ENCODE results near the gene ANKRD34C. TPM values are rescaled to one million over a fixed set of nuclear protein-coding genes. Genes with fewer than 3 reads are reported as not detected.

Gene ANKRD34C
- polyA plus RNA-seq, 1 of the 3 experiments (the other 2 are of a cell fraction), result not detected

DNA sequence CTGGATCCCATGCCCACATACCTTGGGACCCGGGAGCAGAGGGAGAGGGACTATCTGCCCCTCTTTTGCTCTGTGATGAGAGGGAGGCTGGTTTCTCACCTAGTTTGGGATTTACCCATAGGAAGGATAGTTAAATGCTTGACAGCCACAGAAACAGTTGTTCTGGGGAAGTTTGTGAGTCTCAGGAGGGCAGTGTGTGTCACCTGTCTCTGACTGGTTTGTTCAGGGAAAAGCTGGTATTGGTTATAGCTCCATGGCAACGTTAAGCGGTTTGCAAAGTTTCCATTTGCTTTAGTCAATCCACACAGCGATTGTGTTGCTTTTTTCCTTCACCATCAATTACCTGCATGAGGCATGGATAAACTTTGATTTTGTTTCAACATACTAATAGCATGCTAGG, 24.7 kb downstream of the ANKRD34C start:
- Histone ChIP-seq H3K36me3 (replicated peaks in 1 of 2; ENCODE audit: control insufficient read depth in 1 of 2, insufficient read depth in 2 of 2, low read length in 1 of 2) (no peaks in the 10 kb centered on the region), H3K4me2 (no peak overlapping the region), H3K9me2 (no peaks in the 10 kb centered on the region), H3K4me3 (ENCODE audit: low read depth in 2 of 2, low read length in 1 of 2) (no peak overlapping the region), H3K27ac (ENCODE audit: low read depth in 2 of 2, low read length in 1 of 2) (no peak overlapping the region), H2AFZ (ENCODE audit: low read depth) (no peak overlapping the region), H3K4me1 (ENCODE audit: control insufficient read depth in 1 of 2, insufficient read depth in 2 of 2, low read depth in 1 of 2, low read length in 1 of 2) (peaks cover 0 to 12% of the 10 kb centered on the region in 2 experiments; a peak in 2 of 4 replicates), H3K9me3 (no peaks in the 10 kb centered on the region), H4K20me1 (ENCODE audit: insufficient read depth) (no peaks in the 10 kb centered on the region), H3F3A (replicated peaks; ENCODE audit: insufficient read depth) (no peaks in the 10 kb centered on the region), H3K27me3 (ENCODE audit: insufficient read depth) (peaks cover 8% of the 10 kb centered on the region; the same call in 1 of the 2 replicates), H3K79me2 (ENCODE audit: insufficient read depth) (peaks cover 12% of the 10 kb centered on the region), H3K9ac (no peak overlapping the region)
- 8% methylated on average over 4 of the region's 4 CpGs for whole genome bisulfite sequencing (ENCODE audit: low lambda C conversion rate)
- TF ChIP-seq FOXM1 (IDR thresholded peaks at IDR 0.05; ENCODE audit: low read depth) (no peak), EZH2phosphoT487 (IDR thresholded peaks at IDR 0.05; ENCODE audit: borderline replicate concordance, low read depth) (no peak), RFX5 (IDR thresholded peaks at IDR 0.05; ENCODE audit: low read length) (no peak), TEAD4 (IDR thresholded peaks at IDR 0.05; ENCODE audit: borderline replicate concordance, insufficient read depth) (no peak), SIN3A (IDR thresholded peaks at IDR 0.05; ENCODE audit: borderline replicate concordance, low read depth, low read length) (no peak), NFIC (IDR thresholded peaks at IDR 0.05; ENCODE audit: borderline replicate concordance) (no peak), GABPA (IDR thresholded peaks at IDR 0.05; ENCODE audit: low read depth) (no peak), SMC3 (IDR thresholded peaks at IDR 0.05; ENCODE audit: low read depth, low read length) (no peak)
- TF ChIP-seq, protein P1, sequence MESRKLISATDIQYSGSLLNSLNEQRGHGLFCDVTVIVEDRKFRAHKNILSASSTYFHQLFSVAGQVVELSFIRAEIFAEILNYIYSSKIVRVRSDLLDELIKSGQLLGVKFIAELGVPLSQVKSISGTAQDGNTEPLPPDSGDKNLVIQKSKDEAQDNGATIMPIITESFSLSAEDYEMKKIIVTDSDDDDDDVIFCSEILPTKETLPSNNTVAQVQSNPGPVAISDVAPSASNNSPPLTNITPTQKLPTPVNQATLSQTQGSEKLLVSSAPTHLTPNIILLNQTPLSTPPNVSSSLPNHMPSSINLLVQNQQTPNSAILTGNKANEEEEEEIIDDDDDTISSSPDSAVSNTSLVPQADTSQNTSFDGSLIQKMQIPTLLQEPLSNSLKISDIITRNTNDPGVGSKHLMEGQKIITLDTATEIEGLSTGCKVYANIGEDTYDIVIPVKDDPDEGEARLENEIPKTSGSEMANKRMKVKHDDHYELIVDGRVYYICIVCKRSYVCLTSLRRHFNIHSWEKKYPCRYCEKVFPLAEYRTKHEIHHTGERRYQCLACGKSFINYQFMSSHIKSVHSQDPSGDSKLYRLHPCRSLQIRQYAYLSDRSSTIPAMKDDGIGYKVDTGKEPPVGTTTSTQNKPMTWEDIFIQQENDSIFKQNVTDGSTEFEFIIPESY (IDR thresholded peaks at IDR 0.05; ENCODE audit: borderline replicate concordance, low read depth), result no peak
- TF ChIP-seq, protein P2, sequence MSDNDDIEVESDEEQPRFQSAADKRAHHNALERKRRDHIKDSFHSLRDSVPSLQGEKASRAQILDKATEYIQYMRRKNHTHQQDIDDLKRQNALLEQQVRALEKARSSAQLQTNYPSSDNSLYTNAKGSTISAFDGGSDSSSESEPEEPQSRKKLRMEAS (IDR thresholded peaks at IDR 0.05; ENCODE audit: low read depth), result no peak
- TF ChIP-seq, protein P3, sequence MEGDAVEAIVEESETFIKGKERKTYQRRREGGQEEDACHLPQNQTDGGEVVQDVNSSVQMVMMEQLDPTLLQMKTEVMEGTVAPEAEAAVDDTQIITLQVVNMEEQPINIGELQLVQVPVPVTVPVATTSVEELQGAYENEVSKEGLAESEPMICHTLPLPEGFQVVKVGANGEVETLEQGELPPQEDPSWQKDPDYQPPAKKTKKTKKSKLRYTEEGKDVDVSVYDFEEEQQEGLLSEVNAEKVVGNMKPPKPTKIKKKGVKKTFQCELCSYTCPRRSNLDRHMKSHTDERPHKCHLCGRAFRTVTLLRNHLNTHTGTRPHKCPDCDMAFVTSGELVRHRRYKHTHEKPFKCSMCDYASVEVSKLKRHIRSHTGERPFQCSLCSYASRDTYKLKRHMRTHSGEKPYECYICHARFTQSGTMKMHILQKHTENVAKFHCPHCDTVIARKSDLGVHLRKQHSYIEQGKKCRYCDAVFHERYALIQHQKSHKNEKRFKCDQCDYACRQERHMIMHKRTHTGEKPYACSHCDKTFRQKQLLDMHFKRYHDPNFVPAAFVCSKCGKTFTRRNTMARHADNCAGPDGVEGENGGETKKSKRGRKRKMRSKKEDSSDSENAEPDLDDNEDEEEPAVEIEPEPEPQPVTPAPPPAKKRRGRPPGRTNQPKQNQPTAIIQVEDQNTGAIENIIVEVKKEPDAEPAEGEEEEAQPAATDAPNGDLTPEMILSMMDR (IDR thresholded peaks at IDR 0.05), result no peak
- ChIA-PET CTCF (interaction anchor here (1.1 kb wide), 1 partner anchor 73 kb away, joined by 4 read pairs; no protein-coding TSS in a partner anchor), POLR2A (no interaction called here)
- no peak for DNase-seq

DNA sequence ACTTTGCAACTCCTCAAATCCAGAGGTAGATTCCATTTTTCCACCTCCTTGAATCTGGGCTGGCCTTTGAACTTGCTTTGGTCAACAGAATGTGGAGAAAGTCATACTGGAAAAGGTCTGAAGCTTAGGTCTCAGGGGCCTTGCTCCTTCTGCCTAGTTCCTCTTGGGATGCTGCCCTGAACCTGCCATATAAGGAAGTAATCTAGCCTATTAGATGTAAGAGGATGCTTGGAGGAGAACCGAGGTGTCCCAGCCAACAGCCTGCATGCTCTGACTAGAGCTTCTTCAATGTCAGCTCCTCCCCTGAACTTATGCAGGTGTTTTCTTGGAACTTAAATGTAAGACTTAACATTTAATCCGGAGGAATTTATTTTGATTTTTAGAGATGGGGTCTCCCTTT, 26.4 kb downstream of the ANKRD34C start:
- CTCF ChIA-PET, result interaction anchor here (1.2 to 1.5 kb wide), 3 partner anchors 12 to 72 kb away, joined by 3 to 5 read pairs (median 4); no protein-coding TSS in a partner anchor
- Histone ChIP-seq H3K4me1 (ENCODE audit: control insufficient read depth in 1 of 2, insufficient read depth in 2 of 2, low read depth in 1 of 2, low read length in 1 of 2) (peaks cover 0 to 16% of the 10 kb centered on the region in 2 experiments; a peak in 2 of 4 replicates), H2AFZ (ENCODE audit: low read depth) (no peak overlapping the region), H3K27me3 (ENCODE audit: insufficient read depth) (peaks cover 8% of the 10 kb centered on the region; the same call in 1 of the 2 replicates), H3K9ac (no peak overlapping the region), H3K9me3 (no peaks in the 10 kb centered on the region), H3K79me2 (ENCODE audit: insufficient read depth) (peaks cover 28% of the 10 kb centered on the region), H3K27ac (ENCODE audit: low read depth in 2 of 2, low read length in 1 of 2) (no peak overlapping the region), H3K4me2 (no peak overlapping the region), H3K4me3 (ENCODE audit: low read depth in 2 of 2, low read length in 1 of 2) (no peak overlapping the region), H4K20me1 (ENCODE audit: insufficient read depth) (no peaks in the 10 kb centered on the region), H3K9me2 (no peaks in the 10 kb centered on the region), H3F3A (replicated peaks; ENCODE audit: insufficient read depth) (no peaks in the 10 kb centered on the region), H3K36me3 (replicated peaks in 1 of 2; ENCODE audit: control insufficient read depth in 1 of 2, insufficient read depth in 2 of 2, low read length in 1 of 2) (peaks cover 3 to 5% of the 10 kb centered on the region in 2 experiments)
- no peak for DNase-seq
- TF ChIP-seq SMC3 (IDR thresholded peaks at IDR 0.05; ENCODE audit: low read depth, low read length), result no peak
- TF ChIP-seq GATA2 (CRISPR knock-in tag; IDR thresholded peaks at IDR 0.05), result no peak
- TF ChIP-seq MEF2A (IDR thresholded peaks at IDR 0.05; ENCODE audit: borderline replicate concordance, low read depth), result no peak
- no peak for TF ChIP-seq RCOR1 (IDR thresholded peaks at IDR 0.05; ENCODE audit: low read length)
- TF ChIP-seq, protein P4, sequence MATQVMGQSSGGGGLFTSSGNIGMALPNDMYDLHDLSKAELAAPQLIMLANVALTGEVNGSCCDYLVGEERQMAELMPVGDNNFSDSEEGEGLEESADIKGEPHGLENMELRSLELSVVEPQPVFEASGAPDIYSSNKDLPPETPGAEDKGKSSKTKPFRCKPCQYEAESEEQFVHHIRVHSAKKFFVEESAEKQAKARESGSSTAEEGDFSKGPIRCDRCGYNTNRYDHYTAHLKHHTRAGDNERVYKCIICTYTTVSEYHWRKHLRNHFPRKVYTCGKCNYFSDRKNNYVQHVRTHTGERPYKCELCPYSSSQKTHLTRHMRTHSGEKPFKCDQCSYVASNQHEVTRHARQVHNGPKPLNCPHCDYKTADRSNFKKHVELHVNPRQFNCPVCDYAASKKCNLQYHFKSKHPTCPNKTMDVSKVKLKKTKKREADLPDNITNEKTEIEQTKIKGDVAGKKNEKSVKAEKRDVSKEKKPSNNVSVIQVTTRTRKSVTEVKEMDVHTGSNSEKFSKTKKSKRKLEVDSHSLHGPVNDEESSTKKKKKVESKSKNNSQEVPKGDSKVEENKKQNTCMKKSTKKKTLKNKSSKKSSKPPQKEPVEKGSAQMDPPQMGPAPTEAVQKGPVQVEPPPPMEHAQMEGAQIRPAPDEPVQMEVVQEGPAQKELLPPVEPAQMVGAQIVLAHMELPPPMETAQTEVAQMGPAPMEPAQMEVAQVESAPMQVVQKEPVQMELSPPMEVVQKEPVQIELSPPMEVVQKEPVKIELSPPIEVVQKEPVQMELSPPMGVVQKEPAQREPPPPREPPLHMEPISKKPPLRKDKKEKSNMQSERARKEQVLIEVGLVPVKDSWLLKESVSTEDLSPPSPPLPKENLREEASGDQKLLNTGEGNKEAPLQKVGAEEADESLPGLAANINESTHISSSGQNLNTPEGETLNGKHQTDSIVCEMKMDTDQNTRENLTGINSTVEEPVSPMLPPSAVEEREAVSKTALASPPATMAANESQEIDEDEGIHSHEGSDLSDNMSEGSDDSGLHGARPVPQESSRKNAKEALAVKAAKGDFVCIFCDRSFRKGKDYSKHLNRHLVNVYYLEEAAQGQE (IDR thresholded peaks at IDR 0.05; ENCODE audit: low read depth, low read length), result no peak
- no peak for TF ChIP-seq TEAD4 (IDR thresholded peaks at IDR 0.05; ENCODE audit: borderline replicate concordance, insufficient read depth)
- TF ChIP-seq, protein P5, sequence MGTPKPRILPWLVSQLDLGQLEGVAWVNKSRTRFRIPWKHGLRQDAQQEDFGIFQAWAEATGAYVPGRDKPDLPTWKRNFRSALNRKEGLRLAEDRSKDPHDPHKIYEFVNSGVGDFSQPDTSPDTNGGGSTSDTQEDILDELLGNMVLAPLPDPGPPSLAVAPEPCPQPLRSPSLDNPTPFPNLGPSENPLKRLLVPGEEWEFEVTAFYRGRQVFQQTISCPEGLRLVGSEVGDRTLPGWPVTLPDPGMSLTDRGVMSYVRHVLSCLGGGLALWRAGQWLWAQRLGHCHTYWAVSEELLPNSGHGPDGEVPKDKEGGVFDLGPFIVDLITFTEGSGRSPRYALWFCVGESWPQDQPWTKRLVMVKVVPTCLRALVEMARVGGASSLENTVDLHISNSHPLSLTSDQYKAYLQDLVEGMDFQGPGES (IDR thresholded peaks at IDR 0.05; ENCODE audit: low read depth, low read length), result no peak
- WGBS (ENCODE audit: low lambda C conversion rate), result 43% methylated on average over 2 of the region's 2 CpGs
- POLR2A ChIA-PET, result no interaction called here
